Measurements from ENCODE around the gene DNAJC6. TPM values are rescaled to one million over a fixed set of nuclear protein-coding genes. Genes with fewer than 3 reads are reported as not detected.
"Not testable (repeated sequence)": the region's sequence is repeated elsewhere in the genome, so short reads cannot be mapped to it uniquely, and the experiment has no call there.

Gene DNAJC6
- total RNA-seq, 2 donors from 2014 or later: 3.7 TPM

GRCh38 chr1:65279070-65279779 is 30.1 kb upstream of the DNAJC6 start:
- no peak for TF ChIP-seq CTCF (IDR thresholded peaks at IDR 0.05)
- H3K27ac ChIP-seq: no peak overlapping the region
- ATAC-seq (ENCODE audit: insufficient number of reproducible peaks, low FRiP score, low read depth) (no peak), DNase-seq (ENCODE audit: low spot score) (no peak)
- H3K4me1 ChIP-seq (ENCODE audit: control insufficient read depth in 1 of 2, low read depth in 2 of 2): peaks cover 0 to 7% of the 10 kb centered on the region in 2 donors
- H3K9me3 ChIP-seq: no peaks in the 10 kb centered on the region
- H3K27me3 ChIP-seq (replicated peaks; ENCODE audit: insufficient read depth): no peaks in the 10 kb centered on the region
- no peak overlapping the region for H3K4me3 ChIP-seq
- H3K36me3 ChIP-seq: no peaks in the 10 kb centered on the region

DNA sequence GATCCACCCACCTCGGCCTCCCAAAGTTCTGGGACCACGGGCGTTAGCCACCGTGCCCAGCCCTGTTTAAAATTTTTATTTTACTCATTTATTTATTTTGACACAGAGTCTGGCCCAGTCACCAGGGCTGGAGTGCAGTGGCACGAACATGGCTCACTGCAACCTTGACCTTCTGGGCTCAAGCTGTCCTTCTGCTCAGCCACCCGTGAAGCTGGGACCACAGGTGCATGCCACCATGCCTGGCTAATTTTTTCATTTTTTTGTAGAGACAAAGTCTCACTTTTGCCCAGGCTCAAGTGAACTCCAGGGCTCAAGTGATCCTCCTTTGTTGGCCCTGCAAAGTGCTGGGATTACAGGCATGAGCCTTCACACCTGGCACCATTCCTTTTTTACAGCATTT is 27.5 kb upstream of the DNAJC6 start:
- no peak for TF ChIP-seq CTCF (IDR thresholded peaks at IDR 0.05)

DNA sequence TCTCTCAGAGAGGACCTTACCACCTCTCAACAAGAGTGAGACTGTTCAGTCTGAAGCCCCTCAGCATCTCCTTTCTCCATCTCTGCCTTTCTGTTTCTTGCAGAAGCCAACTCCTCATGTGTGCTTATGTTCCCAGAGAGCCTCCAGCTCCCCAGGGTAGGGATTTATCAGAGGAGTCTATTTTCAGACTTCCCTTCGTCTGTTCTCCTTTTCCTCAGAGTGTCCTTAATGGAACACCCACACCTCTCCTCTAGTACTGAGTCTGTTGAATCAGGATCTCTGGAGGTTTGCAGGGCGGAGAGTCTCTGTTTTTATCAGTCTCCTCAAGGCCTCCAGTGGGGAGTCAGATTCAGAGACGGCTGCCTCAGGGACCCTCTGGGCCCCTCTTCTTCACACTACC is 25.1 kb upstream of the DNAJC6 start:
- TF ChIP-seq CTCF (IDR thresholded peaks at IDR 0.05): no peak
- Histone ChIP-seq H3K27ac (no peak overlapping the region), H3K9me3 (no peaks in the 10 kb centered on the region), H3K4me3 (no peak overlapping the region), H3K27me3 (replicated peaks; ENCODE audit: insufficient read depth) (no peaks in the 10 kb centered on the region), H3K4me1 (ENCODE audit: control insufficient read depth in 1 of 2, low read depth in 2 of 2) (peaks cover 0 to under 1% of the 10 kb centered on the region in 2 donors), H3K36me3 (no peaks in the 10 kb centered on the region)
- ATAC-seq (ENCODE audit: insufficient number of reproducible peaks, low FRiP score, low read depth) (no peak), DNase-seq (ENCODE audit: low spot score) (no peak)

More for the DNA sequence above, 27.5 kb upstream of the DNAJC6 start:
- DNase-seq (ENCODE audit: low spot score): no peak
- Histone ChIP-seq H3K9me3 (no peaks in the 10 kb centered on the region), H3K36me3 (no peaks in the 10 kb centered on the region), H3K27ac (no peak overlapping the region), H3K4me1 (ENCODE audit: control insufficient read depth in 1 of 2, low read depth in 2 of 2) (peaks cover 0 to 7% of the 10 kb centered on the region in 2 donors), H3K4me3 (no peak overlapping the region), H3K27me3 (replicated peaks; ENCODE audit: insufficient read depth) (no peaks in the 10 kb centered on the region)
- no peak for ATAC-seq (ENCODE audit: insufficient number of reproducible peaks, low FRiP score, low read depth)

DNA sequence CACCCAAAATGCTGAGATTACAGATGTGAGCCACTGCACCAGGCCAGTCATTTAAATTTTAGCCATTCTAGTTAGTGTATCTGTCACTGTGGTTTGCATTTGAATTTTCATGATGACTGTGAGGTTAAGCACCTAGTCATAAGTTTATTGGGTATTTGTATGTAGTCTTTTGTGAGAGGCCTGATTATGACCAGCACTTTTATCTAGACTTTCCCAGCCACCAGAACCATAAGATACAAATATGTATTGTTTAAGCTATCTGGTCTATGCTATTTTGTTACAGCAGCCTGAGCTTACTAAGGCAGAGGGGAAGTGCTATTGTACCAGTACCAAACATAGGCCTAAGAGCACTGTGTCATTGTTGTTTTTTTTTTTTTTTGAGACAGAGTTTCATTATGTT is 19.9 kb upstream of the DNAJC6 start:
- H3K4me1 ChIP-seq (ENCODE audit: control insufficient read depth in 1 of 2, low read depth in 2 of 2): no peaks in the 10 kb centered on the region
- no peak for TF ChIP-seq CTCF (IDR thresholded peaks at IDR 0.05)
- H3K9me3 ChIP-seq: no peaks in the 10 kb centered on the region

DNA sequence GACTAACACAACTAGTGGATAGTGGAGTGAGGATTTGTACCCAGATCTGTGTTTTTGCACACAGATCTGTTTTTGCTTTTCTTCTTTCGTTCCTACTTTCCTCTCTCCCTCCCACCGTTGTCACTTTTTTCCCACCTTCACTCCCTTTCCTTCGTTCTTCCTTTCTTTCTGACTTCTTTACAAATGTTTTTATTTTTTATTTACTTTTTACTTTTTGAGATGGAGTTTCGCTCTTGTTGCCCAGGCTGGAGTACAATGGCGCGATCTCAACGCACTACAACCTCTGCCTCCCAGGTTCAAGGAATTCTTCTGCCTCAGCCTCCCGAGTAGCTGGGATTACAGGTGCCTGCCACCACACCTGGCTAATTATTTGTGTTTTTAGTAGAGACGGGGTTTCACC is 17.5 kb upstream of the DNAJC6 start:
- ATAC-seq (ENCODE audit: insufficient number of reproducible peaks, low FRiP score, low read depth); H3K9me3 ChIP-seq; DNase-seq (ENCODE audit: low spot score); H3K4me3 ChIP-seq; H3K4me1 ChIP-seq (ENCODE audit: control insufficient read depth in 1 of 2, low read depth in 2 of 2); H3K27me3 ChIP-seq (replicated peaks; ENCODE audit: insufficient read depth); H3K27ac ChIP-seq; H3K36me3 ChIP-seq: not testable (repeated sequence)

More for the DNA sequence above, 19.9 kb upstream of the DNAJC6 start:
- Histone ChIP-seq H3K27ac (no peak overlapping the region), H3K27me3 (replicated peaks; ENCODE audit: insufficient read depth) (no peaks in the 10 kb centered on the region), H3K36me3 (no peaks in the 10 kb centered on the region), H3K4me3 (no peak overlapping the region)
- DNase-seq (ENCODE audit: low spot score): no peak
- ATAC-seq (ENCODE audit: insufficient number of reproducible peaks, low FRiP score, low read depth): no peak

Measured in thoracic aorta (tissue), 2 donors.